Thyroid gland (tissue), 4 donors: ENCODE results near the gene TENM3. TPM values are rescaled to one million over a fixed set of nuclear protein-coding genes. Genes with fewer than 3 reads are reported as not detected.

Source experiments
- DNase-seq, 2 donors: peaks; one replicate each; pipeline ENCODE4 v3.0.0-alpha.2; 2019
- H3K27ac ChIP-seq, 3 donors: fragments of 200-600 bp; sonication (generic); 1 replicate in 2 of 3; 2 replicates in 1 of 3; pipeline ENCODE4 v1.5.1; 2016 to 2019; ENCODE audit warnings: mild to moderate bottlenecking in 1 of 3, moderate library complexity in 1 of 3
- H3K27me3 ChIP-seq: fragments of 200-600 bp; sonication (generic); one replicate; pipeline ENCODE4 v1.5.1; 2019
- H3K36me3 ChIP-seq, 2 donors: fragments of 200-600 bp; sonication (generic); one replicate each; pipeline ENCODE4 v1.5.1; 2016 to 2019
- H3K4me1 ChIP-seq, 2 donors: fragments of 200-600 bp; sonication (generic); one replicate each; pipeline ENCODE4 v1.5.1; 2017 to 2019
- H3K4me3 ChIP-seq, 3 donors: fragments of 200-600 bp; sonication (generic); replicated peaks in 1 of 3; 1 replicate in 2 of 3; 2 replicates in 1 of 3; pipeline ENCODE4 v1.5.1; 2016; ENCODE audit warnings: mild to moderate bottlenecking in 1 of 3
- H3K9me3 ChIP-seq: fragments of 200-600 bp; sonication (generic); one replicate; pipeline ENCODE4 v1.5.1; 2017
- CTCF ChIP-seq, 6 experiments: fragments of 200-600 bp in 3 of 6; fragments of 450-650 bp in 3 of 6; sonication (generic) in 3 of 6; IDR thresholded peaks; one replicate each; pipeline ENCODE4 v1.5.1; 2016 to 2019; ENCODE audit warnings: antibody characterized with exemption in 6 of 6, mild to moderate bottlenecking in 2 of 6, inconsistent platforms in 1 of 6, moderate library complexity in 1 of 6
- POLR2A ChIP-seq, 2 donors: fragments of 450-650 bp; IDR thresholded peaks; one replicate each; pipeline ENCODE4 v1.6.1; 2017; ENCODE audit warnings: antibody characterized with exemption in 2 of 2, mild to moderate bottlenecking in 2 of 2, moderate library complexity in 1 of 2
- WGBS, 2 donors: methylation state at CpG; one replicate each; pipeline ENCODE4 v1.1.5; 2017; 5-methylcytosine and 5-hydroxymethylcytosine counted together
- intact Hi-C: fragments of 100-400 bp; cut with DNase I; formaldehyde crosslinking; loops from one replicate; pipeline ENCODE4 v1.15.1; 2023
- total RNA-seq, 4 donors: library from RNA; depleted of rRNA; stranded (reverse); fragments of >200 nt; gene quantifications; one replicate each; pipeline ENCODE4 v1.2.3, GENCODE V29; 2016

Gene TENM3
- total RNA-seq, 4 donors from 2014 or later = 41.8 to 82.2 (median 68.1) TPM

- TF ChIP-seq CTCF (IDR thresholded peaks at IDR 0.05) (no peak), POLR2A (IDR thresholded peaks at IDR 0.05) (no peak)
- Histone ChIP-seq H3K36me3 (no peaks in the 10 kb centered on the region), H3K27ac (no peak overlapping the region), H3K27me3 (no peaks in the 10 kb centered on the region), H3K9me3 (no peaks in the 10 kb centered on the region), H3K4me3 (no peak overlapping the region), H3K4me1 (no peaks in the 10 kb centered on the region)
- no peak for DNase-seq
- WGBS, 2 donors = 90 to 92% methylated on average over 11 of the region's 11 CpGs
- intact Hi-C loops = no loop called here
Measured at GRCh38 chr4:182405087-182405486, 161.9 kb downstream of the TENM3 start.

- TF ChIP-seq CTCF (IDR thresholded peaks at IDR 0.05) (no peak), POLR2A (IDR thresholded peaks at IDR 0.05) (no peak)
- intact Hi-C loops = no loop called here
- Histone ChIP-seq H3K4me3 (no peak overlapping the region), H3K36me3 (no peaks in the 10 kb centered on the region), H3K4me1 (no peaks in the 10 kb centered on the region), H3K27me3 (no peaks in the 10 kb centered on the region), H3K27ac (no peak overlapping the region), H3K9me3 (no peaks in the 10 kb centered on the region)
- DNase-seq = no peak
- 83% methylated on average over 5 of the region's 5 CpGs for WGBS, 2 donors
Measured at GRCh38 chr4:182409271-182409670, 166.1 kb downstream of the TENM3 start.

GRCh38 chr4:182411391-182411790 is 168.2 kb downstream of the TENM3 start:
- H3K4me1 ChIP-seq = no peaks in the 10 kb centered on the region
- 88 to 97% methylated on average over 3 of the region's 3 CpGs for WGBS, 2 donors

GRCh38 chr4:182413550-182413949 is 170.3 kb downstream of the TENM3 start:
- Histone ChIP-seq H3K4me3 (no peak overlapping the region), H3K4me1 (no peaks in the 10 kb centered on the region), H3K9me3 (no peaks in the 10 kb centered on the region), H3K36me3 (no peaks in the 10 kb centered on the region), H3K27ac (no peak overlapping the region), H3K27me3 (no peaks in the 10 kb centered on the region)
- intact Hi-C loops = no loop called here
- 94 to 97% methylated on average over 1 of the region's 1 CpG for WGBS, 2 donors
- no peak for TF ChIP-seq CTCF (IDR thresholded peaks at IDR 0.05)
- TF ChIP-seq POLR2A (IDR thresholded peaks at IDR 0.05) = no peak
- no peak for DNase-seq

More at GRCh38 chr4:182411391-182411790, 168.2 kb downstream of the TENM3 start:
- TF ChIP-seq CTCF (IDR thresholded peaks at IDR 0.05) = no peak
- TF ChIP-seq POLR2A (IDR thresholded peaks at IDR 0.05) = no peak
- Histone ChIP-seq H3K36me3 (no peaks in the 10 kb centered on the region), H3K9me3 (no peaks in the 10 kb centered on the region), H3K27ac (no peak overlapping the region), H3K4me3 (no peak overlapping the region), H3K27me3 (no peaks in the 10 kb centered on the region)
- no peak for DNase-seq
- intact Hi-C loops = no loop called here

DNA sequence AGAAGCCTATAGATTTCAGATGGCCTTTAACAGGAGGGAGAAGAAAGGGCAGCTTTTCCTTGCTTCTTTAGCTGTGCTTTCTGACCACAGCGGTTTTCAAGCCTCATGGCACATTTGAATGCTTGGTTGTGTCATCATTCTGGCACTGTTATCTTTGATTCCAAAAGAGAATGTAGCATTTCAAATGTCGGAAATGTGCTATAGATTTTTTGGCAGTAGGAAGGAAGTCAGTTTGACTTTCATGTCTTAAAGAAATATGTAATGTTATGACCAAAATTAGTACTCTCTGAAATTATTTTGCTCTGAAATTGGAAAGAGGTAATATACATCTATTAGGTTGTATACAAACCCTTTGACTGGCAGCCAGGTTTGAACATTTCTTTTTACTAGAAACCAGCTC is 171.9 kb downstream of the TENM3 start:
- H3K4me1 ChIP-seq = no peaks in the 10 kb centered on the region
- no peak for DNase-seq
- H3K9me3 ChIP-seq = no peaks in the 10 kb centered on the region
- intact Hi-C loops = no loop called here
- no peaks in the 10 kb centered on the region for H3K36me3 ChIP-seq
- no peaks in the 10 kb centered on the region for H3K27me3 ChIP-seq
- no peak overlapping the region for H3K27ac ChIP-seq
- H3K4me3 ChIP-seq = no peak overlapping the region
- no peak for TF ChIP-seq POLR2A (IDR thresholded peaks at IDR 0.05)
- no peak for TF ChIP-seq CTCF (IDR thresholded peaks at IDR 0.05)
- 63 to 67% methylated on average over 2 of the region's 2 CpGs for WGBS, 2 donors
